ENCODE data around the gene CENPT.

- TF ChIP-seq CTCF (IDR thresholded peaks at IDR 0.05) = no peak
- TF ChIP-seq POLR2A (IDR thresholded peaks at IDR 0.05) = no peak
Measured at GRCh38 chr16:67862623-67863583, 15.4 kb upstream of the CENPT start.
